Pulmonary artery endothelial cell (primary cell): Measurements from ENCODE around the gene CPNE5. TPM values are rescaled to one million over a fixed set of nuclear protein-coding genes. Genes with fewer than 3 reads are reported as not detected.

Experiments
- DNase-seq: peaks from one replicate; pipeline ENCODE4 v3.0.0-alpha.2; 2011; ENCODE audit warnings: low read depth, low spot score
- total RNA-seq: library from RNA; depleted of rRNA; stranded (reverse); fragments of >200 nt; gene quantifications from 2 replicates; pipeline ENCODE4 v1.2.3, GENCODE V29; 2014

Gene CPNE5
- total RNA-seq, 1 donor from 2014 or later: 7.5 TPM

- DNase-seq: no peak
These were observed 19.2 kb upstream of the CPNE5 start for GRCh38 chr6:36858407-36858981.

- DNase-seq: no peak
These were observed 18.1 kb upstream of the CPNE5 start for GRCh38 chr6:36857325-36857724.

GRCh38 chr6:36856277-36856676 is 17.0 kb upstream of the CPNE5 start:
- DNase-seq: no peak

GRCh38 chr6:36855750-36856149 is 16.5 kb upstream of the CPNE5 start:
- no peak for DNase-seq

GRCh38 chr6:36853325-36853724 is 14.1 kb upstream of the CPNE5 start:
- peak; percentile 33 for DNase-seq

- DNase-seq: peak; percentile 43
These were observed 13.4 kb upstream of the CPNE5 start for GRCh38 chr6:36852481-36853147.

GRCh38 chr6:36851626-36852025 is 12.4 kb upstream of the CPNE5 start:
- no peak for DNase-seq

- peak; percentile 47 for DNase-seq
These were observed 11.9 kb upstream of the CPNE5 start for GRCh38 chr6:36851149-36851614.

- no peak for DNase-seq
These were observed 10.8 kb upstream of the CPNE5 start for GRCh38 chr6:36850021-36850420.

GRCh38 chr6:36848658-36849441 is 9.6 kb upstream of the CPNE5 start:
- DNase-seq: no peak

GRCh38 chr6:36847991-36848390 is 8.7 kb upstream of the CPNE5 start:
- DNase-seq: no peak

GRCh38 chr6:36847152-36847551 is 7.9 kb upstream of the CPNE5 start:
- DNase-seq: no peak

GRCh38 chr6:36845233-36845632 is 6.0 kb upstream of the CPNE5 start:
- no peak for DNase-seq

- DNase-seq: no peak
These were observed 5.3 kb upstream of the CPNE5 start for GRCh38 chr6:36844232-36845170.

GRCh38 chr6:36843170-36843569 is 3.9 kb upstream of the CPNE5 start:
- DNase-seq: no peak

- no peak for DNase-seq
These were observed 2.5 kb upstream of the CPNE5 start for GRCh38 chr6:36841756-36842155.

- no peak for DNase-seq
These were observed 1.5 kb upstream of the CPNE5 start for GRCh38 chr6:36840432-36841403.

- no peak for DNase-seq
These were observed 646 bp upstream of the CPNE5 start for GRCh38 chr6:36839749-36840431.

- DNase-seq: no peak
These were observed 1.6 kb downstream of the CPNE5 start for GRCh38 chr6:36837686-36838085.

GRCh38 chr6:36837022-36837339 is 2.3 kb downstream of the CPNE5 start:
- DNase-seq: no peak
